CD4-positive, alpha-beta T cell treated with Interleukin-12 subunit alpha and Interleukin-12 subunit beta, for 1 hour (primary cell): ENCODE results near the gene TP53RK.

Experiments used
- DNase-seq: peaks from one replicate; pipeline ENCODE4 v3.0.0-alpha.2; 2020

TP53RK gene

GRCh38 chr20:46637427-46638133 lies 51.7 kb downstream of the TP53RK start:
- DNase-seq: no peak

DNA sequence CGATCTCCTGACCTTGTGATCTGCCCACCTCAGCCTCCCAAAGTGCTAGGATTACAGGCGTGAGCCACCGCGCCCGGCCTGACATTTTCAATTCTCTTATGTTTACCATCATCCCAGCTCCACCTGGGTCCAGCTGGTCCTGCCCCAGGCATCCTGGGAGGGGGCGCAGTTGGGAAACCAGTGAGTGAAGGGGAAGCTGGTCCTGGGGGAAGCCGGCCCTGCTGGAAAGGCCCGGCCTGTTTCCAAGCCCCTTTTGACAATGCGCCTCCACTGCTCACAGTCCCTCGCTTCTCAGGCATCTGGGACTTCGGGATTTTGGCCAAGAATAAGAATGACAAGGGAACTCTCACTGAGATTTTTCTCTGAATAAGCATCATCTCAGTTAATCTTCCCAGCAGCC lies 52.2 kb downstream of the TP53RK start:
- DNase-seq: no peak

- DNase-seq: no peak
Measured at GRCh38 chr20:46636514-46636913, 52.7 kb downstream of the TP53RK start.

DNA sequence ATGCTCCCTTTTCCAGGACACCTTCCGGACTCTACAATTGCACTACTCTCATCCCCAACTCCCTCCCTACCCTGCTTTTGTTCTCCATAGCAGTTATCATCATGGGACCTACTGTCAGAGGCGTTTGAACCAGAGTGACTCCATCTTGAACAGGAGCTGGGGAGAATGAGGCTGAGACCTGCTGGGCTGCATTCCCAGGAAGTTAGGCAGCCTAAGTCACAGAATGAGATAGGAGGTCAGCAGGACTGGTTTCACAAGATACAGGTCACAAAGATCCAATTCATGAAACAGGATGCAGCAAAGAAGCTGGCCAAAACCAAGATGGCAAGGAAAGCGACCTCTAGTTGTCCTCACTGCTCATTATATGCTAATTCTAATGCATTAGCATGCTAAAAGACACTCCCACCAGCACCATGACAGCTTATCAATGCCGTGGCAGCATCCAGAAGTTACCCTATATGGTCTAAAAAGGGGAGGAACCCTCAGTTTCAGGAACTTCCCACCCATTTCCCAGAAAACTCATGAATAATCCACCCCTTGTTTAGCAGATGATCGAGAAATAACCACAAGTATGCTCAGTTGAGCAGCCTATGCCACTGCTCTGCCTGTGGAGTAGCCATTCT lies 53.6 kb downstream of the TP53RK start:
- DNase-seq: no peak

DNA sequence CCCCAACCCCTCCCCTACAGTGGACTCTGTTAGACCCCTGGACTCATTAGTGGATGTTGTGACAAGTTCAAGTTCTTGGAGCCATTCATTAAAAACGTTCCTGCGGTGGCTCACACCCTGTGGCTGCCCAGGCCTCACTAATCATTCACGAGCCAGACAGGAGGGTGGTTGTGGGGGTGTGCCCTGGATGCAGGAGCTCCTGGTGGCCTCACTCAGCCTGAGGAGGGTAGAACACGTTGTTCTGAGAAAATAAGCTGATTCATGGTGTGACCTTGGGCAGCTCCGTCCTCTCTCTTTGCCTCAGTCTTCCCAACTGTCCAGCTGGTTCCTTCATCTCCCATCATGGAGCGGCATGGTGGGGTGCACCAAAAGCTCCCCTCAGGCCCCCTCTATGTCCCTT lies 54.7 kb downstream of the TP53RK start:
- DNase-seq: no peak
